Astrocyte (in vitro differentiated cells and primary cell): Measurements from ENCODE around the gene VPS37D. TPM values are rescaled to one million over a fixed set of nuclear protein-coding genes. Genes with fewer than 3 reads are reported as not detected.
A peak's percentile ranks its signal among the peaks of the same experiment; 100 is the strongest.

ENCODE experiments used
- DNase-seq: peaks from one replicate; pipeline ENCODE4 v3.0.0-alpha.2; 2010; ENCODE audit warnings: low read depth
- FAIRE-seq: peaks from 2 replicates; lab custom pipeline; 2011; peaks lifted over from hg19 to GRCh38; lab: Jason Lieb, UNC
- H2AFZ ChIP-seq: 2 replicates; pipeline ENCODE4 v1.6.0; 2012; ENCODE audit warnings: low read depth, low read length, inconsistent platforms
- H3K27ac ChIP-seq: 2 replicates; pipeline ENCODE4 v1.5.1; 2011; ENCODE audit warnings: low read depth, low read length, inconsistent platforms
- H3K27me3 ChIP-seq: 2 replicates; pipeline ENCODE4 v1.6.0; 2011; ENCODE audit warnings: low read length, inconsistent platforms; ENCODE audit not compliant: insufficient read depth
- H3K36me3 ChIP-seq: 2 replicates; pipeline ENCODE4 v1.5.1; 2011; ENCODE audit warnings: low read length, inconsistent platforms; ENCODE audit not compliant: insufficient read depth
- H3K4me1 ChIP-seq: 2 replicates; pipeline ENCODE4 v1.5.1; 2011; ENCODE audit warnings: low read length, inconsistent platforms; ENCODE audit not compliant: insufficient read depth
- H3K4me2 ChIP-seq: 2 replicates; pipeline ENCODE4 v1.6.0; 2012; ENCODE audit warnings: low read length, inconsistent platforms
- H3K4me3 ChIP-seq: 2 replicates; pipeline ENCODE4 v1.5.1; 2011; ENCODE audit warnings: low read depth, mild to moderate bottlenecking, low read length, inconsistent platforms; ENCODE audit not compliant: insufficient read depth
- H3K79me2 ChIP-seq: 2 replicates; pipeline ENCODE4 v1.6.0; 2012; ENCODE audit warnings: mild to moderate bottlenecking, low read length, inconsistent platforms; ENCODE audit not compliant: insufficient read depth
- H3K9ac ChIP-seq: 2 replicates; pipeline ENCODE4 v1.6.0; 2012; ENCODE audit warnings: mild to moderate bottlenecking, low read length, inconsistent platforms
- H3K9me3 ChIP-seq: 2 replicates; pipeline ENCODE4 v1.5.1; 2012; ENCODE audit warnings: low read depth, mild to moderate bottlenecking, low read length, inconsistent platforms; ENCODE audit not compliant: insufficient read depth
- H4K20me1 ChIP-seq: 2 replicates; pipeline ENCODE4 v1.6.0; 2012; ENCODE audit warnings: low read length, inconsistent platforms; ENCODE audit not compliant: insufficient read depth
- H3K27ac Mint-ChIP-seq: one replicate; pipeline ENCODE4 v1.8.0; 2021; ENCODE audit warnings: mild to moderate bottlenecking, mixed read lengths; ENCODE audit not compliant: unreplicated experiment
- H3K27me3 Mint-ChIP-seq: one replicate; pipeline ENCODE4 v1.8.0; 2021; ENCODE audit warnings: low read depth, mixed read lengths; ENCODE audit not compliant: unreplicated experiment
- H3K36me3 Mint-ChIP-seq: one replicate; pipeline ENCODE4 v1.8.0; 2021; ENCODE audit warnings: low read depth, mixed read lengths; ENCODE audit not compliant: unreplicated experiment
- H3K4me1 Mint-ChIP-seq: one replicate; pipeline ENCODE4 v1.8.0; 2021; ENCODE audit warnings: low read depth, mixed read lengths; ENCODE audit not compliant: unreplicated experiment
- H3K4me3 Mint-ChIP-seq: one replicate; pipeline ENCODE4 v1.8.0; 2021; ENCODE audit warnings: mild to moderate bottlenecking, moderate library complexity, mixed read lengths; ENCODE audit not compliant: unreplicated experiment
- H3K9me3 Mint-ChIP-seq: one replicate; pipeline ENCODE4 v1.8.0; 2021; ENCODE audit warnings: mild to moderate bottlenecking, mixed read lengths; ENCODE audit not compliant: unreplicated experiment
- CTCF ChIP-seq: IDR thresholded peaks from 2 replicates; pipeline ENCODE4 v1.5.1; 2011; ENCODE audit warnings: low read depth, mild to moderate bottlenecking, inconsistent platforms, low read length, moderate library complexity; ENCODE audit not compliant: insufficient read depth
- EZH2 ChIP-seq: IDR thresholded peaks from 2 replicates; pipeline ENCODE4 v1.6.1; 2012; ENCODE audit warnings: mild to moderate bottlenecking, low read length, inconsistent platforms; ENCODE audit not compliant: insufficient read depth
- total RNA-seq: library from RNA; stranded (reverse); gene quantifications from 2 replicates; pipeline ENCODE4 v1.2.1, GENCODE V29; 2021

Gene VPS37D
- total RNA-seq, 1 donor from 2014 or later, result 2.9 TPM

GRCh38 chr7:73701357-73701995 lies 33.8 kb downstream of the VPS37D start:
- Histone ChIP-seq H3K4me1 (peaks cover 30% of the 10 kb centered on the region), H4K20me1 (peaks cover 75% of the 10 kb centered on the region), H3K27ac (peak overlapping the region; percentile 28), H3K9me3 (no peaks in the 10 kb centered on the region), H3K9ac (no peak overlapping the region), H3K36me3 (peaks cover 15% of the 10 kb centered on the region), H3K4me3 (no peak overlapping the region), H3K4me2 (no peak overlapping the region), H3K79me2 (peaks cover 21% of the 10 kb centered on the region), H3K27me3 (no peaks in the 10 kb centered on the region), H2AFZ (no peak overlapping the region)
- Mint-ChIP-seq H3K27me3 (no peaks in the 10 kb centered on the region), H3K4me3 (no peak overlapping the region), H3K9me3 (no peaks in the 10 kb centered on the region), H3K4me1 (peaks cover 8% of the 10 kb centered on the region), H3K27ac (no peak overlapping the region), H3K36me3 (peaks cover 24% of the 10 kb centered on the region)
- peak; percentile 50 for DNase-seq
- peak; percentile 48 for TF ChIP-seq CTCF
- no peak for TF ChIP-seq EZH2
- FAIRE-seq, result no peak

DNA sequence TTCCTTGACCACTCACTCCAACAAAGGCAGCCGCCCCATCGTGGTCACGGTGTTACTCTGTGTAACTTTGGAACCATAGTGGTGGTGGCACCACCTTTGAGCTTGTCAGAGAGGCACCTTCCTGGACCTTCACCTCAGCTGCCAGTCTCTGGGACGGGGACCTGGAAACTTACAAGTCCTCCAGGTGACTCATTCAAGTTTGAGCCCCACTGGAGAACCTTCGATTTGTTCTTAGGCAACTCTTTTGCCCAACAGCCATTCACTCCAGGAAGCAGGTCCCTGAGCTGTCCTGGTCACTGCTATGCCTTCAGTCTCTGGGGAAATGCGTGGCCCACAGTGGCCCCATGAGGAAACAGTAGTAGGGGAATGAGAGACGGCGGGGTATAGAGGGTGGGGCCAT lies 34.6 kb downstream of the VPS37D start:
- peaks cover 15% of the 10 kb centered on the region for H3K36me3 ChIP-seq
- no peak overlapping the region for H3K4me3 ChIP-seq
- TF ChIP-seq EZH2 (no peak), CTCF (no peak)
- FAIRE-seq (no peak), DNase-seq (no peak)
- H3K4me3 Mint-ChIP-seq, result no peak overlapping the region
- no peak overlapping the region for H2AFZ ChIP-seq
- peaks cover 26% of the 10 kb centered on the region for H3K79me2 ChIP-seq
- peaks cover 77% of the 10 kb centered on the region for H4K20me1 ChIP-seq
- no peaks in the 10 kb centered on the region for H3K27me3 Mint-ChIP-seq
- no peak overlapping the region for H3K4me2 ChIP-seq
- H3K27ac Mint-ChIP-seq, result no peak overlapping the region
- H3K36me3 Mint-ChIP-seq, result peaks cover 23% of the 10 kb centered on the region
- H3K9ac ChIP-seq, result no peak overlapping the region
- no peaks in the 10 kb centered on the region for H3K9me3 Mint-ChIP-seq
- no peaks in the 10 kb centered on the region for H3K9me3 ChIP-seq
- H3K4me1 Mint-ChIP-seq, result peaks cover 11% of the 10 kb centered on the region
- H3K27ac ChIP-seq, result peak overlapping the region; percentile 26
- H3K4me1 ChIP-seq, result peaks cover 38% of the 10 kb centered on the region
- no peaks in the 10 kb centered on the region for H3K27me3 ChIP-seq

DNA sequence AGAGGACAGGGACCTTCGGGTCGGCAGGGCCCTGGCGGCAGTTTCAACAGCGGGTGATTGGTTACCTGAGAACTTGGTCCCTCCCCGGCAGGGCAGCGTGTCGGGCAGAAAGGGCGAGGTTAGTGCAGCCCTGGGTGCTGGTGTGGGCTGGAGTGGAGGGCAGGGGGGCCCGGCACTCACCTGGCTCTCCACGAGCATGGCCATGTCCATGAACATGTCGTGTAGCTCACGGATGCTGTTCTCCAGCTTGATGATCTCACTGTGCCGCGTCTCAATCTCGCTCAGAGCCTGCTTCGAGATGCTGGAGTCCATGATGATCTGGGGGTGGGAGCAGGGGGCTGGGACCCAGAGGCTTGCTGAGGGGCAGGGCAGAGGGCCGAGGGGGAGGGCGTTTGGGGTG lies 35.0 kb downstream of the VPS37D start:
- Histone ChIP-seq H3K4me3 (no peak overlapping the region), H3K36me3 (peaks cover 15% of the 10 kb centered on the region), H3K27me3 (no peaks in the 10 kb centered on the region), H3K4me2 (no peak overlapping the region), H3K9ac (no peak overlapping the region), H3K9me3 (no peaks in the 10 kb centered on the region), H3K4me1 (peaks cover 41% of the 10 kb centered on the region), H3K27ac (no peak overlapping the region), H4K20me1 (peaks cover 77% of the 10 kb centered on the region), H2AFZ (no peak overlapping the region), H3K79me2 (peaks cover 29% of the 10 kb centered on the region)
- no peak overlapping the region for H3K4me3 Mint-ChIP-seq
- FAIRE-seq (no peak), DNase-seq (no peak)
- peaks cover 11% of the 10 kb centered on the region for H3K4me1 Mint-ChIP-seq
- no peak for TF ChIP-seq EZH2
- TF ChIP-seq CTCF, result no peak
- H3K27ac Mint-ChIP-seq, result no peak overlapping the region
- peaks cover 23% of the 10 kb centered on the region for H3K36me3 Mint-ChIP-seq
- H3K27me3 Mint-ChIP-seq, result no peaks in the 10 kb centered on the region
- no peaks in the 10 kb centered on the region for H3K9me3 Mint-ChIP-seq
